ENCODE results near the gene SYNE3.

DNA sequence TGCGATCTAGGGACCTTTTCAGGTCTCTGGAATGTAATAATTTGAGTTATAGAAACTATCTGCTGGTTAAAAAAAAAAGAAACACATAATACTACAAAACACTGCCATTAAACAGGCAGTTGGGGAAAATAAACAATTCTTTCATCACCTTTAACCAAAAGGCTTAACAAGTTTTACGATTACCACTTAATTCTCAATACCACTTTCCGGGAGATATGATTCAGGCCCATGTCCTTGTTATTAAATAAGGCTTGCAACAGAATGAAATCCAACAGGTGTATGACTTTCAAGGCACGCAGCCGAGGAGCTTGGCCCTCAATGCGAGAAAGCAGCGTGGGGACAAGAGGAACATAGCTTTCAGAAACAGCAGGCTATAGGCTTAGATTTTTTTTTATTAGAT lies 12.8 kb upstream of the SYNE3 start:
- TF ChIP-seq, protein P1, sequence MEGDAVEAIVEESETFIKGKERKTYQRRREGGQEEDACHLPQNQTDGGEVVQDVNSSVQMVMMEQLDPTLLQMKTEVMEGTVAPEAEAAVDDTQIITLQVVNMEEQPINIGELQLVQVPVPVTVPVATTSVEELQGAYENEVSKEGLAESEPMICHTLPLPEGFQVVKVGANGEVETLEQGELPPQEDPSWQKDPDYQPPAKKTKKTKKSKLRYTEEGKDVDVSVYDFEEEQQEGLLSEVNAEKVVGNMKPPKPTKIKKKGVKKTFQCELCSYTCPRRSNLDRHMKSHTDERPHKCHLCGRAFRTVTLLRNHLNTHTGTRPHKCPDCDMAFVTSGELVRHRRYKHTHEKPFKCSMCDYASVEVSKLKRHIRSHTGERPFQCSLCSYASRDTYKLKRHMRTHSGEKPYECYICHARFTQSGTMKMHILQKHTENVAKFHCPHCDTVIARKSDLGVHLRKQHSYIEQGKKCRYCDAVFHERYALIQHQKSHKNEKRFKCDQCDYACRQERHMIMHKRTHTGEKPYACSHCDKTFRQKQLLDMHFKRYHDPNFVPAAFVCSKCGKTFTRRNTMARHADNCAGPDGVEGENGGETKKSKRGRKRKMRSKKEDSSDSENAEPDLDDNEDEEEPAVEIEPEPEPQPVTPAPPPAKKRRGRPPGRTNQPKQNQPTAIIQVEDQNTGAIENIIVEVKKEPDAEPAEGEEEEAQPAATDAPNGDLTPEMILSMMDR (IDR thresholded peaks at IDR 0.05) = no peak
- TF ChIP-seq POLR2A (IDR thresholded peaks at IDR 0.05) = no peak
